Neural progenitor cell (in vitro differentiated cells): ENCODE data around the gene HEXIM2. TPM values are rescaled to one million over a fixed set of nuclear protein-coding genes. Genes with fewer than 3 reads are reported as not detected.

ENCODE experiments used
- DNase-seq: peaks from one replicate; pipeline ENCODE4 v3.0.0-alpha.2; 2016; ENCODE audit warnings: low spot score
- H2AFZ ChIP-seq: fragments of 200-600 bp; sonication (generic); replicated peaks from 2 replicates; pipeline ENCODE4 v1.6.1; 2016; ENCODE audit warnings: antibody characterized with exemption
- H3F3A ChIP-seq: fragments of 200-600 bp; sonication (generic); 2 replicates; pipeline ENCODE4 v1.6.1; 2016; ENCODE audit warnings: antibody characterized with exemption, low read depth
- H3K27ac ChIP-seq: fragments of 200-600 bp; sonication (generic); 2 replicates; pipeline ENCODE4 v1.5.1; 2016; ENCODE audit warnings: mild to moderate bottlenecking
- H3K27me3 ChIP-seq: fragments of 200-600 bp; sonication (generic); 2 replicates; pipeline ENCODE4 v1.6.1; 2016; ENCODE audit warnings: mild to moderate bottlenecking, moderate library complexity
- H3K36me3 ChIP-seq: fragments of 200-600 bp; sonication (generic); 2 replicates; pipeline ENCODE4 v1.5.1; 2016
- H3K4me1 ChIP-seq: fragments of 200-600 bp; sonication (generic); 2 replicates; pipeline ENCODE4 v1.6.1; 2016; ENCODE audit warnings: mixed run types
- H3K4me2 ChIP-seq: fragments of 200-600 bp; sonication (generic); 2 replicates; pipeline ENCODE4 v1.6.1; 2016
- H3K4me3 ChIP-seq: fragments of 200-600 bp; sonication (generic); 2 replicates; pipeline ENCODE4 v1.5.1; 2016
- H3K79me2 ChIP-seq: fragments of 200-600 bp; sonication (generic); 2 replicates; pipeline ENCODE4 v1.6.1; 2016; ENCODE audit warnings: low read depth
- H3K9ac ChIP-seq: fragments of 200-600 bp; sonication (generic); 2 replicates; pipeline ENCODE4 v1.6.1; 2016
- H3K9me3 ChIP-seq: fragments of 200-600 bp; sonication (generic); 2 replicates; pipeline ENCODE4 v1.5.1; 2016; ENCODE audit warnings: low read depth
- H4K20me1 ChIP-seq: fragments of 200-600 bp; sonication (generic); 2 replicates; pipeline ENCODE4 v1.6.1; 2016; ENCODE audit warnings: low read depth
- H3K27ac Mint-ChIP-seq: 3 replicates; pipeline ENCODE4 v1.8.0; 2021; ENCODE audit warnings: mixed read lengths
- H3K27me3 Mint-ChIP-seq: 2 replicates; pipeline ENCODE4 v1.8.0; 2022; ENCODE audit warnings: low read depth, mild to moderate bottlenecking, inconsistent platforms, moderate library complexity, mixed read lengths; ENCODE audit not compliant: insufficient read depth
- H3K36me3 Mint-ChIP-seq: 3 replicates; pipeline ENCODE4 v1.8.0; 2021; ENCODE audit warnings: mixed read lengths
- H3K4me1 Mint-ChIP-seq: 3 replicates; pipeline ENCODE4 v1.8.0; 2021; ENCODE audit warnings: mixed read lengths
- H3K4me3 Mint-ChIP-seq: 3 replicates; pipeline ENCODE4 v1.8.0; 2021; ENCODE audit warnings: mild to moderate bottlenecking, moderate library complexity, mixed read lengths
- H3K9me3 Mint-ChIP-seq: 3 replicates; pipeline ENCODE4 v1.8.0; 2020; ENCODE audit warnings: mixed read lengths
- CTCF ChIP-seq: fragments of 200-600 bp; sonication (generic); IDR thresholded peaks from 2 replicates; pipeline ENCODE4 v1.5.1; 2017; ENCODE audit warnings: antibody characterized with exemption, mild to moderate bottlenecking
- EZH2 ChIP-seq: fragments of 200-600 bp; sonication (generic); IDR thresholded peaks from 2 replicates; pipeline ENCODE4 v1.6.1; 2017; ENCODE audit warnings: antibody characterized with exemption, mild to moderate bottlenecking, moderate library complexity
- EZH2phosphoT487 ChIP-seq: fragments of 200-600 bp; sonication (generic); IDR thresholded peaks from 2 replicates; pipeline ENCODE4 v1.6.1; 2017; ENCODE audit warnings: antibody characterized with exemption
- total RNA-seq: library from RNA; depleted of rRNA; stranded (reverse); fragments of >200 nt; gene quantifications from 2 replicates; pipeline ENCODE4 v1.2.3, GENCODE V29; 2015; ENCODE audit warnings: low replicate concordance

HEXIM2 gene
- total RNA-seq, 1 donor from 2014 or later: 4.6 TPM

- H2AFZ ChIP-seq: peak overlapping the region; percentile 2
- H3K27me3 Mint-ChIP-seq: peaks cover 11% of the 10 kb centered on the region
Measured at GRCh38 chr17:45146890-45147580, 14.6 kb upstream of the HEXIM2 start.

GRCh38 chr17:45147581-45148182 is 14.0 kb upstream of the HEXIM2 start:
- Histone ChIP-seq H2AFZ (peak overlapping the region; percentile 2), H3K9ac (peak overlapping the region; percentile 92), H3K4me1 (peaks cover 41% of the 10 kb centered on the region), H3K4me2 (peak overlapping the region; percentile 69), H3K4me3 (peak overlapping the region; percentile 66), H3K79me2 (peaks cover 48% of the 10 kb centered on the region), H3F3A (peaks cover 73% of the 10 kb centered on the region), H3K27ac (peak overlapping the region; percentile 96), H3K27me3 (peaks cover 7% of the 10 kb centered on the region), H4K20me1 (peaks cover 31% of the 10 kb centered on the region), H3K36me3 (no peaks in the 10 kb centered on the region), H3K9me3 (no peaks in the 10 kb centered on the region)
- H3K27ac Mint-ChIP-seq: peak overlapping the region; percentile 100
- no peaks in the 10 kb centered on the region for H3K9me3 Mint-ChIP-seq
- no peak for TF ChIP-seq EZH2
- TF ChIP-seq CTCF: no peak
- TF ChIP-seq EZH2phosphoT487: no peak
- H3K36me3 Mint-ChIP-seq: no peaks in the 10 kb centered on the region
- H3K4me3 Mint-ChIP-seq: peak overlapping the region; percentile 94
- H3K4me1 Mint-ChIP-seq: peaks cover 55% of the 10 kb centered on the region
- peaks cover 10% of the 10 kb centered on the region for H3K27me3 Mint-ChIP-seq
- DNase-seq: peak; percentile 93

More at GRCh38 chr17:45146890-45147580, 14.6 kb upstream of the HEXIM2 start:
- Histone ChIP-seq H4K20me1 (peaks cover 31% of the 10 kb centered on the region), H3K79me2 (peaks cover 47% of the 10 kb centered on the region), H3K27ac (peak overlapping the region; percentile 96), H3K4me3 (peak overlapping the region; percentile 66), H3K36me3 (no peaks in the 10 kb centered on the region), H3K27me3 (peaks cover 7% of the 10 kb centered on the region), H3K4me1 (peaks cover 41% of the 10 kb centered on the region), H3K9ac (peak overlapping the region; percentile 92), H3K4me2 (peak overlapping the region; percentile 69), H3F3A (peaks cover 74% of the 10 kb centered on the region), H3K9me3 (no peaks in the 10 kb centered on the region)
- TF ChIP-seq EZH2phosphoT487 (no peak), CTCF (no peak), EZH2 (no peak)
- Mint-ChIP-seq H3K4me3 (peak overlapping the region; percentile 94), H3K4me1 (peaks cover 56% of the 10 kb centered on the region), H3K36me3 (no peaks in the 10 kb centered on the region), H3K27ac (peak overlapping the region; percentile 100), H3K9me3 (no peaks in the 10 kb centered on the region)
- peak; percentile 92 for DNase-seq

GRCh38 chr17:45148183-45149036 is 13.3 kb upstream of the HEXIM2 start, which contains the start of gene HEXIM1:
HEXIM1 (plus strand) TSS chr17:45148475; CDS start chr17:45149191, 716 bp downstream.
- peaks cover 65% of the 10 kb centered on the region for H3F3A ChIP-seq
- H3K9me3 Mint-ChIP-seq: no peaks in the 10 kb centered on the region
- peak; percentile 100 for DNase-seq
- H3K9ac ChIP-seq: peak within 1 kb of the TSS; percentile 92
- H3K9me3 ChIP-seq: no peaks in the 10 kb centered on the region
- H3K27me3 ChIP-seq: peaks cover 7% of the 10 kb centered on the region
- peak within 1 kb of the TSS; percentile 81 for H3K4me2 ChIP-seq
- no peaks in the 10 kb centered on the region for H3K36me3 ChIP-seq
- H3K79me2 ChIP-seq: peaks cover 48% of the 10 kb centered on the region
- H3K4me3 Mint-ChIP-seq: peak within 1 kb of the TSS; percentile 94
- no peaks in the 10 kb centered on the region for H3K36me3 Mint-ChIP-seq
- H3K27ac ChIP-seq: peak within 1 kb of the TSS; percentile 96
- H2AFZ ChIP-seq: peak within 1 kb of the TSS; percentile 2
- H4K20me1 ChIP-seq: peaks cover 31% of the 10 kb centered on the region
- H3K27ac Mint-ChIP-seq: peak within 1 kb of the TSS; percentile 100
- TF ChIP-seq CTCF (no peak), EZH2phosphoT487 (no peak), EZH2 (no peak)
- H3K27me3 Mint-ChIP-seq: peaks cover 5% of the 10 kb centered on the region
- peaks cover 48% of the 10 kb centered on the region for H3K4me1 Mint-ChIP-seq
- H3K4me1 ChIP-seq: peaks cover 37% of the 10 kb centered on the region
- peak within 1 kb of the TSS; percentile 85 for H3K4me3 ChIP-seq
